ENCODE data around the gene C16orf74.

The C16orf74 gene

DNA sequence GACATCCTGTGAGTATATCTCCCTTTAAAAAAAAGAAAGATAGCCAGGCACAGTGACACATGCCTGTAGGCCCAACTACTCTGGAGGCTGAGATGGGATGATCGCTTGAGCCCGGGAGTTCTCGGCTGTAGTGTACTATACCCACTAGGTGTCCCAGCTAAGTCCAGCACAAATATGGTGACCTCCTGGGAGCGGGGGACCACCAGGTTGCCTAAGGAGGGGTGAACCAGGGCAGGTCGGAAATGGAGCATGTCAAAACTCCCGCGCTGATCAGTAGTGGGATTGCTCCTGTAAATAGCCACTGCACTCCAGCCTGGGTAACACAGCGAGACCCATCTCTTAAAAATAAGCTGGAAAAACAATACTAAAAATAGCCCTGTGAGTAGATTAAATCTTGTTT is 91.6 kb downstream of the C16orf74 start:
- TF ChIP-seq, protein P1, sequence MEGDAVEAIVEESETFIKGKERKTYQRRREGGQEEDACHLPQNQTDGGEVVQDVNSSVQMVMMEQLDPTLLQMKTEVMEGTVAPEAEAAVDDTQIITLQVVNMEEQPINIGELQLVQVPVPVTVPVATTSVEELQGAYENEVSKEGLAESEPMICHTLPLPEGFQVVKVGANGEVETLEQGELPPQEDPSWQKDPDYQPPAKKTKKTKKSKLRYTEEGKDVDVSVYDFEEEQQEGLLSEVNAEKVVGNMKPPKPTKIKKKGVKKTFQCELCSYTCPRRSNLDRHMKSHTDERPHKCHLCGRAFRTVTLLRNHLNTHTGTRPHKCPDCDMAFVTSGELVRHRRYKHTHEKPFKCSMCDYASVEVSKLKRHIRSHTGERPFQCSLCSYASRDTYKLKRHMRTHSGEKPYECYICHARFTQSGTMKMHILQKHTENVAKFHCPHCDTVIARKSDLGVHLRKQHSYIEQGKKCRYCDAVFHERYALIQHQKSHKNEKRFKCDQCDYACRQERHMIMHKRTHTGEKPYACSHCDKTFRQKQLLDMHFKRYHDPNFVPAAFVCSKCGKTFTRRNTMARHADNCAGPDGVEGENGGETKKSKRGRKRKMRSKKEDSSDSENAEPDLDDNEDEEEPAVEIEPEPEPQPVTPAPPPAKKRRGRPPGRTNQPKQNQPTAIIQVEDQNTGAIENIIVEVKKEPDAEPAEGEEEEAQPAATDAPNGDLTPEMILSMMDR (IDR thresholded peaks at IDR 0.05; ENCODE audit: insufficient read depth, missing control alignments), result no peak
- no peak for FAIRE-seq
- no peak for DNase-seq (ENCODE audit: insufficient read length, low spot score)

DNA sequence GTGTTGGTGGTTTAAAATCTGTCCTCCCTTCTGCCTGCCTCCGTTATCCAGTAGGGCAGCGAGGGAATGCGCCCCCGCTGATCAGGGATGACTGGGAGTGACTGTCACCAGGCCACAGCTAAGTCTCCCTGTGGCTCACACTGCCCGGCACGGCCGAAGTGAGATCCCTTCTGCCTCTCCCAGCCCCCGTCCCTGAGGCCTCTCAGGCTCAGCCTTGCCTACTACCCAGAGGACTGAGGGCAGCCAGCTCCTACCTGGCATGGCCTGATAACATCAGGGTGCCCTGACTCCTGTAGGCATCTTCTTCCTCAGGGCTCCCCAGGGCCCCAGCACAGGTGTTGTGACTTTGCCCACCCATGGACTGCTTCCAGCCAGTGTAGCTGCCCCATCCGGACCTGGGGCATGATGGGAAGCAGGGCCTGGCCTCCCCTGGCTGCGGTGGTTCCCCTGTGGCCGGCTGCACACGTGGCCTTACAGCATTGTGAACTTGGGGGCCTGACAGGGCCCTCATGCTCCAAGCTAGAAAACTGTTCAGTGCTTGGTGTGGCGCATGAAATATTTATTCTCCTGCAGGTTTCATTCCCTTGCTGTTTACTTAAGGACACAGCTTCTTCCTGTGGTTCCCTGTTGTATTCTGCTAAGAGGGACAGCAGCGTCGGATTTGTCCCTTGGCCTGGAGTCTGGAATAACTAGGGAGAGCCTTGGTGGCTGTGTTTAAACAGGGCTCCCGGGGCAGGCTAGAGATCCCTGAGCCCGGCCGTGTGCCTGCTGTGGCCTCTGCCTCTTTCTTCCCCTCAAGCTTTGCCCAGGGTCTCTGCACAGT is 92.2 kb downstream of the C16orf74 start:
- TF ChIP-seq, protein P1 (IDR thresholded peaks at IDR 0.05; ENCODE audit: insufficient read depth, missing control alignments), result no peak
- DNase-seq (ENCODE audit: insufficient read length, low spot score), result no peak
- no peak for FAIRE-seq

DNA sequence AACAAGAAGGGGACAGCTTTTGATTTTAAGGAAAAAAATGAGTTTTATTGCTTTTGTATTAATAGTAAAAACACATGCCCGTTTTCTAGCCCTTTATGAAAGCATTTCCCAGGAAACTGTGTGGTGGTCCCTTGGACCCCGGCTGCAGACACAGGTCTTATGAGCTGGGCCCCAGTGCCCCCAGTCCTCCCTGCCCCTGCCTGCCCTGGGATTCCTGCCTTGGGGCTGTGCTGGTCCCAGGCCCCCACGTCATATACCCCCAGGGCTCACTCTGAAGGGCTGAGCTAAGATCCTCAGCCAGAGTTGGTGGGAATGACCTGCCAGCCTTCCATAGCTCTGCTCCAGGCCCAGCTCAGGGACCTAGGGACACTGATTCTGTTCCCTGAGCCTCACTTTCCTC is 92.9 kb downstream of the C16orf74 start:
- FAIRE-seq, result no peak
- TF ChIP-seq, protein P1 (IDR thresholded peaks at IDR 0.05; ENCODE audit: insufficient read depth, missing control alignments), result no peak
- no peak for DNase-seq (ENCODE audit: insufficient read length, low spot score)

All from D721Med (cell line).